ENCODE measurements around the gene NOP9.

NOP9 gene

GRCh38 chr14:24264298-24264697 lies 35.4 kb upstream of the NOP9 start:
- DNase-seq (ENCODE audit: low spot score): no peak
- TF ChIP-seq CTCF (IDR thresholded peaks at IDR 0.05; ENCODE audit: extremely low read depth, missing control alignments): no peak

- no peak for DNase-seq (ENCODE audit: low spot score)
Observed at GRCh38 chr14:24266344-24267244, 33.1 kb upstream of the NOP9 start.

GRCh38 chr14:24267516-24267915 lies 32.1 kb upstream of the NOP9 start:
- DNase-seq (ENCODE audit: low spot score): no peak
- TF ChIP-seq CTCF (IDR thresholded peaks at IDR 0.05; ENCODE audit: extremely low read depth, missing control alignments): no peak

More at GRCh38 chr14:24266344-24267244, 33.1 kb upstream of the NOP9 start:
- no peak for TF ChIP-seq CTCF (IDR thresholded peaks at IDR 0.05; ENCODE audit: extremely low read depth, missing control alignments)

- TF ChIP-seq CTCF (IDR thresholded peaks at IDR 0.05; ENCODE audit: extremely low read depth, missing control alignments): no peak
- no peak for DNase-seq (ENCODE audit: low spot score)
Observed at GRCh38 chr14:24268225-24268624, 31.4 kb upstream of the NOP9 start.

- TF ChIP-seq CTCF (IDR thresholded peaks at IDR 0.05; ENCODE audit: extremely low read depth, missing control alignments): no peak
- DNase-seq (ENCODE audit: low spot score): no peak
Observed at GRCh38 chr14:24269368-24269767, 30.3 kb upstream of the NOP9 start.

- DNase-seq (ENCODE audit: low spot score): no peak
- TF ChIP-seq CTCF (IDR thresholded peaks at IDR 0.05; ENCODE audit: extremely low read depth, missing control alignments): no peak
Observed at GRCh38 chr14:24269910-24270536, 29.6 kb upstream of the NOP9 start.

- TF ChIP-seq CTCF (IDR thresholded peaks at IDR 0.05; ENCODE audit: extremely low read depth, missing control alignments): no peak
- DNase-seq (ENCODE audit: low spot score): no peak
Observed at GRCh38 chr14:24270537-24271133, 29.0 kb upstream of the NOP9 start.
